NK-92 treated with Interleukin-12 subunit alpha and Interleukin-12 subunit beta, amount 100 ng/mL, for 24 hours (cell line): ENCODE measurements around the gene CLDN15.
"Not testable (repeated sequence)": the region's sequence is repeated elsewhere in the genome, so short reads cannot be mapped to it uniquely, and the experiment has no call there.

Source experiments
- DNase-seq: peaks from one replicate; lab custom pipeline; 2025; lab: John Stamatoyannopoulos, UW

CLDN15 gene

GRCh38 chr7:101199522-101199921 is 38.1 kb downstream of the CLDN15 start:
- DNase-seq, result not testable (repeated sequence)

GRCh38 chr7:101198476-101198875 is 39.1 kb downstream of the CLDN15 start:
- no peak for DNase-seq

GRCh38 chr7:101197991-101198390 is 39.6 kb downstream of the CLDN15 start:
- DNase-seq, result no peak

GRCh38 chr7:101195884-101196283 is 41.7 kb downstream of the CLDN15 start:
- no peak for DNase-seq

GRCh38 chr7:101189109-101189508 is 48.5 kb downstream of the CLDN15 start:
- no peak for DNase-seq

GRCh38 chr7:101186844-101187428 is 50.7 kb downstream of the CLDN15 start:
- DNase-seq, result no peak

GRCh38 chr7:101186194-101186593 is 51.4 kb downstream of the CLDN15 start:
- no peak for DNase-seq

GRCh38 chr7:101185258-101185839 is 52.3 kb downstream of the CLDN15 start:
- DNase-seq, result no peak
